ENCODE data around the gene MAPK1.

- TF ChIP-seq CTCF (IDR thresholded peaks at IDR 0.05): no peak
- no peak for TF ChIP-seq POLR2A (IDR thresholded peaks at IDR 0.05)
Measured at GRCh38 chr22:21726650-21727049, 140.8 kb downstream of the MAPK1 start.

All from uterus (tissue), 2 donors.